Testis (tissue), 3 donors: ENCODE data around the gene ACSF2. TPM values are rescaled to one million over a fixed set of nuclear protein-coding genes. Genes with fewer than 3 reads are reported as not detected.

Experiments
- DNase-seq: peaks from one replicate; pipeline ENCODE4 v3.0.0-alpha.2; 2019
- H3K27ac ChIP-seq, 2 donors: fragments of 200-600 bp; sonication (generic); one replicate each; pipeline ENCODE4 v1.5.1; 2019
- H3K27me3 ChIP-seq: fragments of 200-600 bp; sonication (generic); one replicate; pipeline ENCODE4 v1.5.1; 2019
- H3K36me3 ChIP-seq: fragments of 200-600 bp; sonication (generic); one replicate; pipeline ENCODE4 v1.5.1; 2017; ENCODE audit warnings: low read depth; ENCODE audit errors: missing control alignments
- H3K4me1 ChIP-seq: fragments of 200-600 bp; sonication (generic); one replicate; pipeline ENCODE4 v1.5.1; 2019
- H3K4me3 ChIP-seq, 2 donors: fragments of 200-600 bp; sonication (generic); one replicate each; pipeline ENCODE4 v1.5.1; 2017 to 2019
- H3K9me3 ChIP-seq: fragments of 200-600 bp; sonication (generic); one replicate; pipeline ENCODE4 v1.5.1; 2017
- CTCF ChIP-seq, 3 experiments: fragments of 450-650 bp in 2 of 3; fragments of 200-600 bp in 1 of 3; sonication (generic) in 1 of 3; IDR thresholded peaks; one replicate each; pipeline ENCODE4 v1.5.1; 2016 to 2019; ENCODE audit warnings: antibody characterized with exemption in 3 of 3, mild to moderate bottlenecking in 2 of 3, moderate library complexity in 1 of 3
- POLR2A ChIP-seq: fragments of 450-650 bp; IDR thresholded peaks from one replicate; pipeline ENCODE4 v1.6.1; 2017; ENCODE audit warnings: antibody characterized with exemption, mild to moderate bottlenecking, moderate library complexity
- WGBS, 2 donors: methylation state at CpG; one replicate each; pipeline ENCODE4 v1.1.5; 2018; 5-methylcytosine and 5-hydroxymethylcytosine counted together
- intact Hi-C: fragments of 100-400 bp; cut with DNase I; formaldehyde crosslinking; loops from one replicate; pipeline ENCODE4 v1.15.1; 2023; ENCODE audit warnings: low total_unique reads
- polyA plus RNA-seq: library from polyadenylated mRNA; stranded (reverse); fragments of 350-450 nt; fragmentation: Illumina TruSeq; extraction: RNeasy Lipid Tissue Mini Kit (QIAGEN cat#74804); gene quantifications from one replicate; pipeline ENCODE4 v1.2.3, GENCODE V29; 2014; ENCODE audit warnings: low read depth, low replicate concordance; ENCODE audit not compliant: insufficient read depth
- total RNA-seq, 2 donors: library from RNA; depleted of rRNA; stranded (reverse); fragments of >200 nt; gene quantifications; one replicate each; pipeline ENCODE4 v1.2.3, GENCODE V29; 2016

Gene ACSF2
- total and polyA plus RNA-seq, 3 donors from 2014 or later: 37.7 to 60.1 (median 39.4) TPM

- WGBS, 2 donors: 88 to 90% methylated on average over 13 to 16 of the region's 16 CpGs
- no peak for TF ChIP-seq CTCF (IDR thresholded peaks at IDR 0.05)
- no peak for TF ChIP-seq POLR2A
- Histone ChIP-seq H3K4me1 (peaks cover 5% of the 10 kb centered on the region), H3K27me3 (no peaks in the 10 kb centered on the region), H3K36me3 (no peaks in the 10 kb centered on the region), H3K27ac (no peak overlapping the region), H3K4me3 (no peak overlapping the region), H3K9me3 (no peaks in the 10 kb centered on the region)
- intact Hi-C loops: no loop called here
- DNase-seq: no peak
Observed at GRCh38 chr17:50458701-50459676, 33.0 kb downstream of the ACSF2 start.

- DNase-seq: no peak
- intact Hi-C loops: no loop called here
- Histone ChIP-seq H3K27me3 (no peaks in the 10 kb centered on the region), H3K4me3 (no peak overlapping the region), H3K9me3 (no peaks in the 10 kb centered on the region), H3K36me3 (no peaks in the 10 kb centered on the region), H3K4me1 (peaks cover 7% of the 10 kb centered on the region), H3K27ac (no peak overlapping the region)
- 90 to 91% methylated on average over 2 to 4 of the region's 4 CpGs for WGBS, 2 donors
- no peak for TF ChIP-seq CTCF (IDR thresholded peaks at IDR 0.05)
- no peak for TF ChIP-seq POLR2A
Observed at GRCh38 chr17:50459756-50460155, 33.7 kb downstream of the ACSF2 start.

- TF ChIP-seq POLR2A: no peak
- no peak for TF ChIP-seq CTCF (IDR thresholded peaks at IDR 0.05)
- DNase-seq: no peak
- intact Hi-C loops: no loop called here
- 91 to 92% methylated on average over 7 to 9 of the region's 9 CpGs for WGBS, 2 donors
- Histone ChIP-seq H3K27ac (no peak overlapping the region), H3K36me3 (no peaks in the 10 kb centered on the region), H3K9me3 (no peaks in the 10 kb centered on the region), H3K4me1 (peaks cover 7% of the 10 kb centered on the region), H3K27me3 (no peaks in the 10 kb centered on the region), H3K4me3 (no peak overlapping the region)
Observed at GRCh38 chr17:50460831-50461526, 35.0 kb downstream of the ACSF2 start.

- H3K4me3 ChIP-seq: no peak overlapping the region
- DNase-seq: no peak
- H3K27ac ChIP-seq: no peak overlapping the region
- TF ChIP-seq CTCF (IDR thresholded peaks at IDR 0.05) (no peak), POLR2A (no peak)
- no peaks in the 10 kb centered on the region for H3K36me3 ChIP-seq
- intact Hi-C loops: no loop called here
- peaks cover 7% of the 10 kb centered on the region for H3K4me1 ChIP-seq
- 97% methylated on average over 7 to 14 of the region's 14 CpGs for WGBS, 2 donors
- H3K27me3 ChIP-seq: no peaks in the 10 kb centered on the region
- H3K9me3 ChIP-seq: no peaks in the 10 kb centered on the region
Observed at GRCh38 chr17:50461550-50462132, 35.6 kb downstream of the ACSF2 start.
